ENCODE measurements around the gene TGFB1. TPM values are rescaled to one million over a fixed set of nuclear protein-coding genes. Genes with fewer than 3 reads are reported as not detected.

The TGFB1 gene
- 129 to 146 TPM (median 143 TPM) in 5 replicates for total RNA-seq (2022; extraction: Qiagen RNA extraction; ENCODE audit: low read depth)

DNA sequence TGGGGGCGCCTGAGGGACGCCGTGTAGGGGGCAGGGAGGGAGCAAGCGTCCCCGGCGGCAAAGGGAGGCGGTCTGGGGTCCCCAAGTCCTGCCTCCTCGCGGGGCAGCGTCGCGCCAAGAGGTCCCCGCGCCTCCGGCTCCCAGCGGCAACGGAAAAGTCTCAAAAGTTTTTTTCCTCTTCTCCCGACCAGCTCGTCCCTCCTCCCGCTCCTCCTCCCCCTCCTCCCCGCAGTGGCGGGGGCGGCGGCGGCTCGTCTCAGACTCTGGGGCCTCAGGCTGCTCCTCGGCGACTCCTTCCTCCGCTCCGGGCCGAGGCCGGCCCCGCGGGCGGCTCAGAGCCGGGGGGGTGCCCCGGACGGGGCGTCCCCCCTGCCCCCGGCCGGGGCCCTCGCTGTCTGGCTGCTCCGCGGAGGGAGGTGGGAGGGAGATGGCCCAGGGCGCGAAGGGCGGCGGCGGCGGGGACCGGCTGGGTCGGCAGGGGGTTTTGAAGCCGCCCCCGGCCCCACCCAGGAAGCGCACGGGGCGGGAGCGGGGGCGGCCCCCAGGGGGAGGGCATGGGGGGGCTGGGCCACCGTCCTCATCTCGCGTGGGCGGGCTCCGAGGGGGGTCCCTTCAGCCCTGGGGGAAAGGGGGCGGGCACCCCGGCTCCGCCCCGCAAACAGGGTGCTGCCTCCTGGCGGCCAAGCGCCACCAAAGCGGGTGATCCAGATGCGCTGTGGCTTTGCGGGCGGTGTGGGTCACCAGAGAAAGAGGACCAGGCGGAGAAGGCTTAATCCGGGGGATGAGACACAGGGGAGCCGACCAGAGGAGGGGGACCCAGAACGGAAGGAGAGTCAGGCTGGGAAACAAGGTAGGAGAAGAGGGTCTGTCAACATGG is at the start of gene TGFB1:
TSS of gene TGFB1 (minus strand) at position 457 of the 877 bp plus-strand sequence. CDS start 878 bp downstream, outside the sequence.

DNA sequence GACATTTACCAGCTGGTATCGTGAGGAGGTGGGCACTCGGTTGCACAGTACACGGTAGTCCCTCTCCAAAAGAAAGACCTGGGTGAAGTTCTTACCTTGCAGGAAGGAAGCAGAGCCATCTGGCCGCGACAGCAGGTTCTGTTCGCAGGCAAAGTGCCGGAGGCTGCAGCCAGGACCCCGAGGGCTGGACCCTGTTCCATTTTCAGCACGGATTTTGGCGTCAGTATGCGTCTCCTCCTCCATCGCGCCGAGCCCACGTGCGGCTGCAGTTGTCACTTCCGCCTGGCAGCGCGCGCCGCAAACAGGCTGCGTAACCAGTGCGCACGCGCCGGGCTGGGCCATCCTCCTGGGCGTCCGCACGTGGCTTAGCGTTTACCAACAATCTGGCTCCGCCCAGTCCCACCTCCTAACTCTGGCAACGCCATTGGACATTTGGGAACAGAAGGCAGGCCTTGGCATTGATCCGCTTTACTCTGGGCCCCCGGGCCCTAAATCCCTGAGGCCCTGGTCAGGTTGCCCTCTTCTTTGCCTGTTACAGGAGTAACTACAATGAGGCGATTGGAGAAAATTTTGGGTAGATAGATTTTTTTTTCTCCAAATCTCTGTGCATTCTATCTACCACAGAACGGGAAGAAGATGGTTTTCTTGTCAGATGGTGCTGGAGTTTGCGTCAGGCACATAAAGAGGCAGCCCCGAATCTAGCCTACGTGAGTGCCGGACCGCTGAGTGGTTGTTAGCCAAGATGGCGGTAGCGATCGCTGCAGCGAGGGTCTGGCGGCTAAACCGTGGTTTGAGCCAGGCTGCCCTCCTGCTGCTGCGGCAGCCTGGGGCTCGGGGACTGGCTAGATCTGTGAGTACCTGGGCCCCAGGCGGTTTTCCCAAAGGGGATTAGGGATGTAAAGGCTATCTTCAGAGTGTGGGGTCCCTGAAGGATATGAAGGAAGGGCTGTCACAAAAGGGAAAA is 43.6 kb upstream of the TGFB1 start, which contains the start of the genes BCKDHA and EXOSC5:
TSS of gene BCKDHA (plus strand) at position 733 of the 964 bp plus-strand sequence. CDS start at position 743, 10 bp downstream.
TSS of gene EXOSC5 (minus strand) at position 274 of the 964 bp plus-strand sequence. CDS start at position 243, 31 bp downstream.

DNA sequence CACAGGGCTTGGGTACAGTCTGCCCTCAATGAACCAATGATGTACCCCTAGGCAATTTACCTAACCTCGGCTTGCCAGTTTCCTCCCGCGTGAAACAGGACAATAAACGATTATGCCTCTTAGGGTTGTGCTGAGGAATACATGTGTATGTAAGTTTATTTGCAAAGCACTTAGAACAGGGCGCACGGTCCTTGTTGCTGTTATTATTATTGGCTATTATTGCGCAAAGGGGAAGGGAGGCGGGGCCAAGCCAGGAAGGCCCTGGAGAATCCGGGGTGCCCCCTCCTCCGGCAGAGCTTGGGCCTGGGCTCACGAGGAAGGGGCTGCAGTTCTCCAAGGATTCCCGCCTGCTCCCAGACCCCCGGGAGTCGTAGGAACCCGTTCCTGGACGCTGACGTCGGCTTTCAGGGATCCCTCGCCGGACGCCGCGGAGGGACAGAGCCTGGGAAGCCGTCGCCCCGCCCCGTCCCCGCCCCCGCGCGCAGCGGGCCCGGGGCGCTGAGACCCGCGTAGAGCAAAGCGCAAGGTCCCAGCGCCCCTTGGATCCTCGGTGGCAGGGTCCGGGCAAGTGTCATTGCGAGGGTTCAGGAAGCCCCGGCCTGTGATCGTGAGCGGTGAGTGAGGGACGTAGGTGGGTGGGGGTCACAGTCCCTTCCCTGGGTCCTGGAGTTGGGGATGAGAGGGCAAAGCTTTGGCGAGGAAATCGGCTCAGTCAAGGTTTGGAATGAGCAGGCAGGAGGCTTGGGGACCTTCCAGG is 22.7 kb upstream of the TGFB1 start, which contains the start of gene TMEM91:
TSS of gene TMEM91 (plus strand) at position 293 of the 757 bp plus-strand sequence. CDS start 1,777 bp downstream, outside the sequence.

DNA sequence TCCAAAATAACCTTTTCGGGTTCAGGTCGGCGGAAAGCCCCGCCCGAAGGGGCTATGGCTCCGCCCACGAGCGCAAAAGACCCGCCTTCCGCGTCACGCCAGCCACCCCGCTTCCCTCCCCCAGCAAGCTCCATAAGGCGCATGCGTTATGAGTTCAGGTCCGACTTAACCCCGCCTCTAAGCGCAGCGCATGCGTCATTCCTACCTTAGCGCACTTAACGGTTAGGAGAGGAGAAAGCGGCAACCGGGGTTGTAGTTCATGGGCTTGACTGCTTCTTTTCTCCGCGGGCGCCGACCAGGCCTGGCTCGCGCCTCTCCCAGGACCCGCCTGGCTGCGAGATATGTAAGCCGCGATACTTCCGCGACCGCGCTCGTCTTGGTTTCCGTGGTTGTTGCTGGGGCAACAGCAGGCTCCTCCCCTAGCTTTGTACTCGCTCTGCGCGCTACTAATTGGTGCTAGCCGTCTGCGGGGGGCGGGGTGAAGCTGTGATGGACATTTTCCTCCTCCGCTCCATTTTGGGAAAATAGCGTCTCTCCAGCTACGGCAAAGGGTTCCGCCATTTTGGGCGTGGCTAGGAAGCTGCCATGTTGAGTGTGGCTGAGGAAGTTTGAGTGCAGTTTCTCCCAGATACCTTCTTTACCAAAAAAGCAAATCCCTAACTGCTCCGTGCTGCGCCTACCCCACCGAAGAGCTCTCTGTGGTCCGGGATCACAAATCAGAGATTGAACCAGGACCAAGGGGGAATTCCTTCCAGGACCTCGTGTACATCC is 10.2 kb upstream of the TGFB1 start, which contains the start of gene B9D2:
TSS of gene B9D2 (minus strand) at position 397 of the 771 bp plus-strand sequence. CDS start 630 bp downstream, outside the sequence.

DNA sequence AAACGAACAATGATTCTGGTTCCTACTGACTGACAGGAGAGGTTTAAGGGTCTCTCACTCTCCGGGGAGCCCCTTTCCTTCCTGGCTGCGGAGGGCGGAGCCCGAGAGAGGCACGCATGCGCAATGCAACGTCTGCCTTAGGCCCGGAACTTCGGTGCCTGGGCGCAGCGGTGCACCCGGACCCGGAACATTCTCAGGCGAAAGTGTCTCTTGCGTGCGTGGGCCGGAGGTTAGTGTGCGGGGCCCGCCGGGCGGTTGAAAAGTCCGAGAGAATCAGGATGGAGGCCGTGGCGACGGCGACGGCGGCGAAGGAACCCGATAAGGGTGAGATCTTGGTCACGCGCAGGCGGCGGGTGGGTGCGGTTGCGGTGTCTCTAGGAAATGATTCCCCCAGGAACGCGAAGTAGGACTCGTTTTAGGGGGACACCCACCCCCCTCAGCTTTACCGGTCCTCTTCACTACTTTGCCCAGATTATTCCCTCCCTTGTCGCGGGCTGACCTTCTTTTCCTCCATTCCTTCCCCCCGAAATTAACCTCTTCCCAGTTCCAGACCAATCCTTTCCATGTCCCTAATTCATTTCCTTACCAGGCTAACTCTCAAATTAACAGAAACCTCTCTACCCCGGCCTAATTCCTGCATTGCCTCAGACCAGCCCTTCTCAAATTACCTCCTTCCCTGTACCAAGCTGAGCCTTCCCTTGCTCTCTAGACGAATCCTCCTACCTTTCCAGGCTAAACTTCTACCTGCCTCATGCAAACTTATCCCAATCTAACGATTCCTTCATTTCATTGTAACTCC is 43.5 kb downstream of the TGFB1 start, which contains the start of gene CCDC97:
TSS of gene CCDC97 (plus strand) at position 140 of the 799 bp plus-strand sequence. CDS start at position 279, 139 bp downstream.

Other genes starting within 250 kb of the TGFB1 start
- not detected in 5 replicates for gene CYP2F1, start 239.5 kb downstream of the TGFB1 start, total RNA-seq (2022; extraction: Qiagen RNA extraction; ENCODE audit: low read depth)
- 17.6 to 24.9 TPM (median 21.5 TPM) in 5 replicates for gene CYP2S1, start 160.7 kb downstream of the TGFB1 start, total RNA-seq (2022; extraction: Qiagen RNA extraction; ENCODE audit: low read depth)
- 101 to 107 TPM (median 104 TPM) in 5 replicates for gene AXL, start 134.7 kb downstream of the TGFB1 start, total RNA-seq (2022; extraction: Qiagen RNA extraction; ENCODE audit: low read depth)
- gene HNRNPUL1, start 89.5 kb downstream of the TGFB1 start, total RNA-seq (2022; extraction: Qiagen RNA extraction; ENCODE audit: low read depth), result 287 to 313 TPM (median 295 TPM) in 5 replicates
- gene CCDC97, start 43.8 kb downstream of the TGFB1 start, total RNA-seq (2022; extraction: Qiagen RNA extraction; ENCODE audit: low read depth), result 33.3 to 44.7 TPM (median 40.2 TPM) in 5 replicates
- gene B9D2, start 10.2 kb upstream of the TGFB1 start, total RNA-seq (2022; extraction: Qiagen RNA extraction; ENCODE audit: low read depth), result 27.0 to 35.1 TPM (median 31.0 TPM) in 5 replicates
- gene TMEM91, start 22.6 kb upstream of the TGFB1 start, total RNA-seq (2022; extraction: Qiagen RNA extraction; ENCODE audit: low read depth), result 3.3 to 5.1 TPM (median 4.3 TPM) in 5 replicates
- 82.4 to 100 TPM (median 93.5 TPM) in 5 replicates for gene EXOSC5, start 43.4 kb upstream of the TGFB1 start, total RNA-seq (2022; extraction: Qiagen RNA extraction; ENCODE audit: low read depth)
- gene BCKDHA, start 43.9 kb upstream of the TGFB1 start, total RNA-seq (2022; extraction: Qiagen RNA extraction; ENCODE audit: low read depth), result 36.2 to 44.5 TPM (median 41.7 TPM) in 5 replicates
- 0.07 to 0.37 TPM (median 0.08 TPM) in 3 of 5 replicates, not detected in the others for gene B3GNT8, start 73.5 kb upstream of the TGFB1 start, total RNA-seq (2022; extraction: Qiagen RNA extraction; ENCODE audit: low read depth)
- 102 to 116 TPM (median 111 TPM) in 5 replicates for gene DMAC2, start 86.0 kb upstream of the TGFB1 start, total RNA-seq (2022; extraction: Qiagen RNA extraction; ENCODE audit: low read depth)
- not detected in 5 replicates for gene ERICH4, start 89.2 kb upstream of the TGFB1 start, total RNA-seq (2022; extraction: Qiagen RNA extraction; ENCODE audit: low read depth)
- gene CEACAM21, start 222.2 kb upstream of the TGFB1 start, total RNA-seq (2022; extraction: Qiagen RNA extraction; ENCODE audit: low read depth), result not detected in 5 replicates